ENCODE results near the gene ST6GAL1. TPM values are rescaled to one million over a fixed set of nuclear protein-coding genes. Genes with fewer than 3 reads are reported as not detected.

ST6GAL1 gene
- total RNA-seq, 1 experiment from 2014 or later, result 15.6 TPM

- no peaks in the 10 kb centered on the region for H3K27me3 ChIP-seq (ENCODE audit: insufficient read depth, low read length)
Measured at GRCh38 chr3:187042346-187042745, 112.0 kb downstream of the ST6GAL1 start.

GRCh38 chr3:187042874-187043458 is 112.6 kb downstream of the ST6GAL1 start:
- no peak overlapping the region for H3K4me2 ChIP-seq (ENCODE audit: low read length)
- no peak overlapping the region for H3K9ac ChIP-seq (ENCODE audit: low read length)
- no peak overlapping the region for H3K27ac ChIP-seq (ENCODE audit: low read depth, low read length)
- no peaks in the 10 kb centered on the region for H3K79me2 ChIP-seq (ENCODE audit: insufficient read depth, low read length)
- H3K4me3 ChIP-seq (replicated peaks in 1 of 2; ENCODE audit: low read depth in 1 of 2, low read length in 2 of 2), result no peak overlapping the region
- ATAC-seq, result no peak
- TF ChIP-seq ZBTB33 (IDR thresholded peaks at IDR 0.05; ENCODE audit: extremely low read depth, insufficient replicate concordance, low read length) (no peak), CEBPB (IDR thresholded peaks at IDR 0.05; ENCODE audit: low read depth) (no peak), REST (IDR thresholded peaks at IDR 0.05; ENCODE audit: low read depth) (no peak), MAX (IDR thresholded peaks at IDR 0.05) (no peak), CTCF (IDR thresholded peaks at IDR 0.05 in 2 of 3, conservative IDR thresholded peaks at IDR 0.05 in 1 of 3; ENCODE audit: borderline replicate concordance in 1 of 3, insufficient read depth in 1 of 3, low read depth in 2 of 3, low read length in 2 of 3) (no peak), TCF7L2 (IDR thresholded peaks at IDR 0.05; ENCODE audit: borderline replicate concordance, extremely low read depth, insufficient read depth, insufficient read length) (no peak)
- peaks cover 2 to 18% of the 10 kb centered on the region in 2 experiments; a peak in 3 of 4 replicates for H3K4me1 ChIP-seq (ENCODE audit: control insufficient read depth in 1 of 2, insufficient read depth in 2 of 2, low read length in 2 of 2)
- no peaks in the 10 kb centered on the region for H3K9me2 ChIP-seq (ENCODE audit: insufficient read depth)
- BruUV-seq (replicated peaks), result no TSS peak
- ChIA-PET CTCF (no interaction called here), POLR2A (no interaction called here), RAD21 (ENCODE audit: low non-redundant PET in 1 of 2, low total read pairs in 2 of 2, uncharacterized antibody in 2 of 2, unreplicated experiment in 2 of 2) (no interaction called here)
- no peaks in the 10 kb centered on the region for H3K27me3 ChIP-seq (ENCODE audit: insufficient read depth, low read length)
- H2AFZ ChIP-seq (ENCODE audit: low read depth, low read length, poor library complexity, severe bottlenecking), result no peak overlapping the region
- intact Hi-C loops (cut with micrococcal nuclease), result no loop called here
- H3K9me3 ChIP-seq (ENCODE audit: control insufficient read depth in 1 of 2, insufficient read depth in 1 of 2, low read depth in 1 of 2, low read length in 2 of 2), result no peaks in the 10 kb centered on the region
- H3K36me3 ChIP-seq (ENCODE audit: control insufficient read depth in 1 of 2, insufficient read depth in 2 of 2, low read length in 2 of 2), result no peaks in the 10 kb centered on the region
- no peak for DNase-seq (ENCODE audit: low read depth, low spot score)
- no peaks in the 10 kb centered on the region for H4K20me1 ChIP-seq (ENCODE audit: insufficient read depth)

More at GRCh38 chr3:187042346-187042745, 112.0 kb downstream of the ST6GAL1 start:
- no peak for DNase-seq (ENCODE audit: low read depth, low spot score)
- H3K9me2 ChIP-seq (ENCODE audit: insufficient read depth), result no peaks in the 10 kb centered on the region
- intact Hi-C loops (cut with micrococcal nuclease), result no loop called here
- no peak overlapping the region for H3K4me3 ChIP-seq (replicated peaks in 1 of 2; ENCODE audit: low read depth in 1 of 2, low read length in 2 of 2)
- no peak for TF ChIP-seq RAD21 (IDR thresholded peaks at IDR 0.05; ENCODE audit: low read depth)
- no peak for TF ChIP-seq EZH2phosphoT487 (IDR thresholded peaks at IDR 0.05; ENCODE audit: borderline replicate concordance)
- TF ChIP-seq ATF3 (IDR thresholded peaks at IDR 0.05), result no peak
- TF ChIP-seq SIN3A (IDR thresholded peaks at IDR 0.05; ENCODE audit: low read depth), result no peak
- TF ChIP-seq EZH2 (IDR thresholded peaks at IDR 0.05), result no peak
- peaks cover 2 to 18% of the 10 kb centered on the region in 2 experiments; a peak in 3 of 4 replicates for H3K4me1 ChIP-seq (ENCODE audit: control insufficient read depth in 1 of 2, insufficient read depth in 2 of 2, low read length in 2 of 2)
- no peak overlapping the region for H2AFZ ChIP-seq (ENCODE audit: low read depth, low read length, poor library complexity, severe bottlenecking)
- CTCF ChIA-PET, result no interaction called here
- no TSS peak for BruUV-seq (replicated peaks)
- ATAC-seq, result no peak
- no peaks in the 10 kb centered on the region for H4K20me1 ChIP-seq (ENCODE audit: insufficient read depth)
- H3K27ac ChIP-seq (ENCODE audit: low read depth, low read length), result no peak overlapping the region
- RAD21 ChIA-PET (ENCODE audit: low non-redundant PET in 1 of 2, low total read pairs in 2 of 2, uncharacterized antibody in 2 of 2, unreplicated experiment in 2 of 2), result no interaction called here
- POLR2A ChIA-PET, result no interaction called here
- H3K9ac ChIP-seq (ENCODE audit: low read length), result no peak overlapping the region
- no peaks in the 10 kb centered on the region for H3K9me3 ChIP-seq (ENCODE audit: control insufficient read depth in 1 of 2, insufficient read depth in 1 of 2, low read depth in 1 of 2, low read length in 2 of 2)
- H3K4me2 ChIP-seq (ENCODE audit: low read length), result no peak overlapping the region
- H3K79me2 ChIP-seq (ENCODE audit: insufficient read depth, low read length), result no peaks in the 10 kb centered on the region
- no peaks in the 10 kb centered on the region for H3K36me3 ChIP-seq (ENCODE audit: control insufficient read depth in 1 of 2, insufficient read depth in 2 of 2, low read length in 2 of 2)

Data from HCT116 (cell line).